Uterus (tissue), 4 donors: Measurements from ENCODE around the gene CTSD. TPM values are rescaled to one million over a fixed set of nuclear protein-coding genes. Genes with fewer than 3 reads are reported as not detected.

Experiments used
- DNase-seq, 2 donors: peaks; one replicate each; pipeline ENCODE4 v3.0.0-alpha.2; 2019 to 2020
- H3K27ac ChIP-seq, 2 donors: fragments of 200-600 bp; sonication (generic); 1 replicate in 1 of 2; 2 replicates in 1 of 2; pipeline ENCODE4 v1.5.1; 2016 to 2018
- H3K27me3 ChIP-seq, 2 donors: fragments of 200-600 bp; sonication (generic); one replicate each; pipeline ENCODE4 v1.5.1; 2018 to 2019; ENCODE audit warnings: control low read depth in 1 of 2
- H3K36me3 ChIP-seq, 2 donors: fragments of 200-600 bp; sonication (generic); one replicate each; pipeline ENCODE4 v1.5.1; 2019; ENCODE audit warnings: control low read depth in 1 of 2
- H3K4me1 ChIP-seq, 2 donors: fragments of 200-600 bp; sonication (generic); one replicate each; pipeline ENCODE4 v1.5.1; 2018 to 2019; ENCODE audit warnings: control low read depth in 1 of 2
- H3K4me3 ChIP-seq, 2 donors: fragments of 200-600 bp; sonication (generic); 1 replicate in 1 of 2; 2 replicates in 1 of 2; pipeline ENCODE4 v1.5.1; 2018 to 2019; ENCODE audit warnings: mild to moderate bottlenecking in 1 of 2
- H3K9me3 ChIP-seq, 2 donors: fragments of 200-600 bp; sonication (generic); one replicate each; pipeline ENCODE4 v1.5.1; 2019; ENCODE audit warnings: control low read depth in 1 of 2
- POLR2A ChIP-seq, 2 donors: fragments of 450-650 bp; IDR thresholded peaks; one replicate each; pipeline ENCODE4 v1.6.1; 2016; ENCODE audit warnings: antibody characterized with exemption in 2 of 2, mild to moderate bottlenecking in 1 of 2, moderate library complexity in 1 of 2
- intact Hi-C: fragments of 100-400 bp; cut with DNase I; formaldehyde crosslinking; loops from one replicate; pipeline ENCODE4 v1.15.1; 2023; ENCODE audit warnings: low total_unique reads
- total RNA-seq, 4 donors: library from RNA; depleted of rRNA in 3 of 4; stranded (reverse); fragments of >200 nt in 3 of 4; gene quantifications; one replicate each; pipeline versions ENCODE4 v1.1.0 to v1.2.4, GENCODE V29; 2014 to 2023
- TF ChIP-seq, protein P1 (sequence below), 4 experiments: fragments of 200-600 bp in 2 of 4; fragments of 450-650 bp in 2 of 4; sonication (generic) in 2 of 4; IDR thresholded peaks; one replicate each; pipeline ENCODE4 v1.5.1; 2016 to 2019; ENCODE audit warnings: antibody characterized with exemption in 4 of 4, mild to moderate bottlenecking in 2 of 4, moderate library complexity in 1 of 4
- donor health status: DM: yes; HTN: yes; CAD: no.

Gene CTSD
- total RNA-seq, 4 donors from 2014 or later, result 80.0 to 188 (median 126) TPM

- H3K27me3 ChIP-seq, result no peaks in the 10 kb centered on the region
- H3K4me3 ChIP-seq, result no peak overlapping the region
- no peaks in the 10 kb centered on the region for H3K36me3 ChIP-seq
- DNase-seq, result no peak
- TF ChIP-seq, protein P1, sequence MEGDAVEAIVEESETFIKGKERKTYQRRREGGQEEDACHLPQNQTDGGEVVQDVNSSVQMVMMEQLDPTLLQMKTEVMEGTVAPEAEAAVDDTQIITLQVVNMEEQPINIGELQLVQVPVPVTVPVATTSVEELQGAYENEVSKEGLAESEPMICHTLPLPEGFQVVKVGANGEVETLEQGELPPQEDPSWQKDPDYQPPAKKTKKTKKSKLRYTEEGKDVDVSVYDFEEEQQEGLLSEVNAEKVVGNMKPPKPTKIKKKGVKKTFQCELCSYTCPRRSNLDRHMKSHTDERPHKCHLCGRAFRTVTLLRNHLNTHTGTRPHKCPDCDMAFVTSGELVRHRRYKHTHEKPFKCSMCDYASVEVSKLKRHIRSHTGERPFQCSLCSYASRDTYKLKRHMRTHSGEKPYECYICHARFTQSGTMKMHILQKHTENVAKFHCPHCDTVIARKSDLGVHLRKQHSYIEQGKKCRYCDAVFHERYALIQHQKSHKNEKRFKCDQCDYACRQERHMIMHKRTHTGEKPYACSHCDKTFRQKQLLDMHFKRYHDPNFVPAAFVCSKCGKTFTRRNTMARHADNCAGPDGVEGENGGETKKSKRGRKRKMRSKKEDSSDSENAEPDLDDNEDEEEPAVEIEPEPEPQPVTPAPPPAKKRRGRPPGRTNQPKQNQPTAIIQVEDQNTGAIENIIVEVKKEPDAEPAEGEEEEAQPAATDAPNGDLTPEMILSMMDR (IDR thresholded peaks at IDR 0.05), result no peak
- TF ChIP-seq POLR2A (IDR thresholded peaks at IDR 0.05), result no peak
- H3K4me1 ChIP-seq, result no peaks in the 10 kb centered on the region
- no peak overlapping the region for H3K27ac ChIP-seq
- intact Hi-C loops, result no loop called here
- no peaks in the 10 kb centered on the region for H3K9me3 ChIP-seq
Observed at GRCh38 chr11:1730059-1730629, 33.6 kb downstream of the CTSD start.

DNA sequence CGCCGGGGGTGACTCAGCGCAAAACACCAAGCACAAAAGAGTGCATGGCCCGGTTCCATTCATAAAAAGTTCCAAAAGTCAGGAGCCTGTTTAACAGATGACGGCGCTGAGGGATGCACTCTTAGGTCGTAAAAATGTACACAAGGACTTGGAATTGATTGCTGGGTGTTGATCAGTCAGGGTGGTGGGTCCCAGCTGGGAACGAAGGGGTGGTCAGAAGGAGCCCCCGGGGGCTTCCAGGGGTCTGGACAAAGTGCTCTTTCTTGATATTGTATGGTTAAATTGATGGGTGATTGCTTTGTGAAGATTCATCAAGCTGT lies 34.1 kb downstream of the CTSD start:
- no peaks in the 10 kb centered on the region for H3K27me3 ChIP-seq
- no peak overlapping the region for H3K27ac ChIP-seq
- intact Hi-C loops, result no loop called here
- DNase-seq, result no peak
- TF ChIP-seq, protein P1 (IDR thresholded peaks at IDR 0.05), result no peak
- no peak for TF ChIP-seq POLR2A (IDR thresholded peaks at IDR 0.05)
- no peaks in the 10 kb centered on the region for H3K9me3 ChIP-seq
- H3K4me3 ChIP-seq, result no peak overlapping the region
- H3K36me3 ChIP-seq, result no peaks in the 10 kb centered on the region
- H3K4me1 ChIP-seq, result no peaks in the 10 kb centered on the region

- TF ChIP-seq, protein P1 (IDR thresholded peaks at IDR 0.05), result no peak
- TF ChIP-seq POLR2A (IDR thresholded peaks at IDR 0.05), result no peak
- DNase-seq, result no peak
Observed at GRCh38 chr11:1728931-1729691, 34.6 kb downstream of the CTSD start.

GRCh38 chr11:1728301-1728700 lies 35.4 kb downstream of the CTSD start:
- H3K27me3 ChIP-seq, result no peaks in the 10 kb centered on the region
- H3K36me3 ChIP-seq, result no peaks in the 10 kb centered on the region
- H3K27ac ChIP-seq, result no peak overlapping the region
- H3K4me1 ChIP-seq, result no peaks in the 10 kb centered on the region
- no peak for DNase-seq
- intact Hi-C loops, result no loop called here
- H3K9me3 ChIP-seq, result no peaks in the 10 kb centered on the region
- H3K4me3 ChIP-seq, result no peak overlapping the region
- TF ChIP-seq, protein P1 (IDR thresholded peaks at IDR 0.05), result no peak
- TF ChIP-seq POLR2A (IDR thresholded peaks at IDR 0.05), result no peak

More at GRCh38 chr11:1728931-1729691, 34.6 kb downstream of the CTSD start:
- Histone ChIP-seq H3K4me1 (no peaks in the 10 kb centered on the region), H3K9me3 (no peaks in the 10 kb centered on the region), H3K36me3 (no peaks in the 10 kb centered on the region), H3K4me3 (no peak overlapping the region), H3K27me3 (no peaks in the 10 kb centered on the region), H3K27ac (no peak overlapping the region)
- intact Hi-C loops, result no loop called here

DNA sequence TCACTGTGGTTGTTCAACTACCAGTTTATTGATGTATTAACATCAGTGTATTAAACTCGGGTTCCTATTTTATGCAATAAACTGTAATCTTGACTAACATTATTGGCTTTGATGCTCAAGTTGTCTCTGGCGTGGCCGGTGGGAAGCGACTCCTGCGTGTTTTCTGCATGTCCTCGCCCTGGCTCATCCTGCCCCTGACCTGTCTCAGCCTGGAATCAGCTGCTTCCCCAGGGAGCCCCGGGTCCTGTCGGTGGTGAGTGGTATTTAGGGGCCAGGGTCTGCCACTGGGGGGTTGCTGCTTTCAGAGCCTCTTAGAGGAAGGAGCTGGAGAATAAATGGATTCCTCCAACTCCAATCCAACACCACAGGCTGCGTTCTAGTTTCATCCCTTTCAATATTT lies 35.9 kb downstream of the CTSD start:
- no peaks in the 10 kb centered on the region for H3K9me3 ChIP-seq
- no peaks in the 10 kb centered on the region for H3K27me3 ChIP-seq
- DNase-seq, result no peak
- H3K4me3 ChIP-seq, result no peak overlapping the region
- H3K36me3 ChIP-seq, result no peaks in the 10 kb centered on the region
- no peaks in the 10 kb centered on the region for H3K4me1 ChIP-seq
- no peak overlapping the region for H3K27ac ChIP-seq
- intact Hi-C loops, result no loop called here
- TF ChIP-seq POLR2A (IDR thresholded peaks at IDR 0.05), result no peak
- TF ChIP-seq, protein P1 (IDR thresholded peaks at IDR 0.05), result no peak
